SK-N-SH treated with all-trans-retinoic acid at 6 μM for 48 hours (cell line): ENCODE measurements around the gene LRP8.

Experiments used
- ZFP30 ChIP-seq: fragments of 450-650 bp; formaldehyde crosslinking; IDR thresholded peaks from 2 replicates; pipeline ENCODE4 v1.5.0; 2022; ENCODE audit warnings: mild to moderate bottlenecking, moderate library complexity
- TF ChIP-seq, protein P1 (sequence below): fragments of 250-450 bp; sonication (Bioruptor Pico); IDR thresholded peaks from 2 replicates; pipeline ENCODE4 v1.8.0; 2020; ENCODE audit warnings: mild to moderate bottlenecking, moderate library complexity, borderline replicate concordance

DNA sequence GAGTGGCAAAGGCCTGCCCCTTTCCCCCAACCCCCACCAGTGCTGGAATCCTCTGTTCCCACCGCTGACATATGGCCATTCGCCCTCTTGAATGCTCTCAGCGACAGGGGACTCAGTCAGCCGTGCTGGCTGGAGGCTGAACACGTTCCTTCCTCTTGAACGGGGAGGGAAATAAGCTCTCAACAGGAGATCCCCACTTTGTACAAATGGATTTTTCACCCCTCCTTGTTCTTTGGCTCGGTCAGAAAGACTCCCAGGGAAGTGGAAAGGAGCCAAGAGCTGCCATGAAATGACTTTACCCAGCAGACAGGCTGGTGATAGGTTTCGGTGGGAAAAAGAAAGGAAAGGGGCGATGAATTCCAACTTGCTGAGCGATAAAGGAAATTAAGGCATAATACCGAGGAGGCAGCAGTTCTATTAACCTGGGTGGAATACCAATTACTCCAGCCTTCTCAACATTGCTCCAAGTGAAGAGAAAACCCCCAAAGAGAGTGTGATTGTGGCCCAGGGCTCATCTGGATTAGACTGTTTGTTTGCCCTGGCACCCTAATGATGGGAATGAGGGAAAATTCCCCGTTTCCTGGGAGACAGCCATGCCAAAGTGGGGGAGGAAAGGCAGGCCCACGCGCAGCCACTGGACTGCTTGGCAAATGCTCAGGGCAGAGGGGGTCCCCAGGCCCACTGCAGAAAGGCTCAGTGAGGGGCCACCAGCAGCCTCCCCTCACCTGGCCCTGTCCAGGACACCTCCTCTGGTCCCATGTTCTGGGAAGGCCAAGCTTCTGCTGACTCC lies 23.9 kb downstream of the LRP8 start:
- TF ChIP-seq, protein P1, sequence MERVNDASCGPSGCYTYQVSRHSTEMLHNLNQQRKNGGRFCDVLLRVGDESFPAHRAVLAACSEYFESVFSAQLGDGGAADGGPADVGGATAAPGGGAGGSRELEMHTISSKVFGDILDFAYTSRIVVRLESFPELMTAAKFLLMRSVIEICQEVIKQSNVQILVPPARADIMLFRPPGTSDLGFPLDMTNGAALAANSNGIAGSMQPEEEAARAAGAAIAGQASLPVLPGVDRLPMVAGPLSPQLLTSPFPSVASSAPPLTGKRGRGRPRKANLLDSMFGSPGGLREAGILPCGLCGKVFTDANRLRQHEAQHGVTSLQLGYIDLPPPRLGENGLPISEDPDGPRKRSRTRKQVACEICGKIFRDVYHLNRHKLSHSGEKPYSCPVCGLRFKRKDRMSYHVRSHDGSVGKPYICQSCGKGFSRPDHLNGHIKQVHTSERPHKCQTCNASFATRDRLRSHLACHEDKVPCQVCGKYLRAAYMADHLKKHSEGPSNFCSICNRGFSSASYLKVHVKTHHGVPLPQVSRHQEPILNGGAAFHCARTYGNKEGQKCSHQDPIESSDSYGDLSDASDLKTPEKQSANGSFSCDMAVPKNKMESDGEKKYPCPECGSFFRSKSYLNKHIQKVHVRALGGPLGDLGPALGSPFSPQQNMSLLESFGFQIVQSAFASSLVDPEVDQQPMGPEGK, result no peak
- no peak for TF ChIP-seq ZFP30 (CRISPR knock-in tag)
